OCI-LY7 (cell line): ENCODE data around the gene TNKS2. TPM values are rescaled to one million over a fixed set of nuclear protein-coding genes. Genes with fewer than 3 reads are reported as not detected.

Experiments
- BruUV-seq: library from RNA; stranded (reverse); fragments of 400-500 nt; replicated peaks from 2 replicates; lab custom pipeline; 2021; lab: Mats Ljungman, UMichigan
- CTCF ChIA-PET: fragments of 300-600 bp; sonication (Branson Sonifier 250); formaldehyde crosslinking; loops from one replicate; lab custom pipeline; 2022; ENCODE audit warnings: antibody characterized with exemption; ENCODE audit not compliant: unreplicated experiment; lab: Charles Lee
- POLR2A ChIA-PET: fragments of 300-600 bp; sonication (Branson Sonifier 250); formaldehyde crosslinking; loops from one replicate; lab custom pipeline; 2022; ENCODE audit warnings: antibody characterized with exemption; lab: Charles Lee
- DNase-seq: peaks from one replicate; pipeline ENCODE4 v3.0.0-alpha.2; 2015; ENCODE audit warnings: low spot score
- H2AFZ ChIP-seq: fragments of 200-600 bp; sonication (generic), shearing (Covaris generic); 2 replicates; pipeline ENCODE4 v1.6.1; 2014; ENCODE audit warnings: mild to moderate bottlenecking, antibody characterized with exemption, low read length, moderate library complexity
- H3K27ac ChIP-seq: fragments of 200-600 bp; sonication (generic); 2 replicates; pipeline ENCODE4 v1.5.1; 2014; ENCODE audit warnings: mixed run types, low read depth, mild to moderate bottlenecking, moderate library complexity, low read length, inconsistent platforms; ENCODE audit not compliant: poor library complexity, severe bottlenecking
- H3K36me3 ChIP-seq: fragments of 200-600 bp; sonication (generic); 2 replicates; pipeline ENCODE4 v1.6.1; 2014; ENCODE audit warnings: mild to moderate bottlenecking, antibody characterized with exemption, low read length, moderate library complexity, mixed read lengths; ENCODE audit not compliant: insufficient read depth
- H3K4me1 ChIP-seq: fragments of 200-600 bp; sonication (generic); 2 replicates; pipeline ENCODE4 v1.5.1; 2014; ENCODE audit warnings: mild to moderate bottlenecking, low read length; ENCODE audit not compliant: insufficient read depth, poor library complexity, severe bottlenecking
- H3K4me2 ChIP-seq: fragments of 200-600 bp; sonication (generic); 2 replicates; pipeline ENCODE4 v1.6.1; 2014; ENCODE audit warnings: mild to moderate bottlenecking, low read length
- H3K4me3 ChIP-seq: fragments of 200-600 bp; sonication (generic); 2 replicates; pipeline ENCODE4 v1.5.1; 2014; ENCODE audit warnings: mild to moderate bottlenecking, low read depth, low read length; ENCODE audit not compliant: poor library complexity, severe bottlenecking
- H3K79me2 ChIP-seq: fragments of 200-600 bp; sonication (generic); 2 replicates; pipeline ENCODE4 v1.6.1; 2016; ENCODE audit warnings: low read depth, mild to moderate bottlenecking, low read length, moderate library complexity, mixed read lengths; ENCODE audit not compliant: insufficient read depth
- H3K9me2 ChIP-seq: fragments of 200-600 bp; sonication (generic); 2 replicates; pipeline ENCODE4 v1.6.1; 2016; ENCODE audit warnings: mild to moderate bottlenecking, low read length, mixed read lengths; ENCODE audit not compliant: insufficient read depth
- H3K9me3 ChIP-seq: fragments of 200-600 bp; sonication (generic); 2 replicates; pipeline ENCODE4 v1.6.1; 2014; ENCODE audit warnings: mild to moderate bottlenecking, mixed run types, low read length, mixed read lengths
- H4K20me1 ChIP-seq: fragments of 200-600 bp; sonication (generic); 2 replicates; pipeline ENCODE4 v1.6.1; 2014; ENCODE audit warnings: mild to moderate bottlenecking, antibody characterized with exemption, low read length, moderate library complexity, mixed read lengths; ENCODE audit not compliant: insufficient read depth
- CTCF ChIP-seq: fragments of 200-600 bp; sonication (generic); conservative IDR thresholded peaks from 2 replicates; pipeline ENCODE4 v1.5.1; 2014; ENCODE audit warnings: mild to moderate bottlenecking, antibody characterized with exemption, low read length, moderate library complexity, mixed read lengths
- EZH2phosphoT487 ChIP-seq: fragments of 200-600 bp; sonication (generic); IDR thresholded peaks from 2 replicates; pipeline ENCODE4 v1.6.1; 2018; ENCODE audit warnings: low read depth, borderline replicate concordance, mild to moderate bottlenecking, mixed run types, antibody characterized with exemption, low read length, moderate library complexity, mixed read lengths
- intact Hi-C: fragments of 100-400 bp; cut with micrococcal nuclease; formaldehyde crosslinking; loops from one replicate; pipeline ENCODE4 v1.10.0; 2022; ENCODE audit not compliant: unreplicated experiment
- total RNA-seq, 2 experiments: library from RNA; depleted of rRNA in 1 of 2; stranded (reverse); fragments of >200 nt in 1 of 2; shearing (Covaris generic) in 1 of 2; gene quantifications; 2 replicates each; pipeline ENCODE4 v1.2.3, GENCODE V29; 2014 to 2022

Gene TNKS2
- total RNA-seq, 2 experiments from 2014 or later: 20.0 to 31.3 TPM

DNA sequence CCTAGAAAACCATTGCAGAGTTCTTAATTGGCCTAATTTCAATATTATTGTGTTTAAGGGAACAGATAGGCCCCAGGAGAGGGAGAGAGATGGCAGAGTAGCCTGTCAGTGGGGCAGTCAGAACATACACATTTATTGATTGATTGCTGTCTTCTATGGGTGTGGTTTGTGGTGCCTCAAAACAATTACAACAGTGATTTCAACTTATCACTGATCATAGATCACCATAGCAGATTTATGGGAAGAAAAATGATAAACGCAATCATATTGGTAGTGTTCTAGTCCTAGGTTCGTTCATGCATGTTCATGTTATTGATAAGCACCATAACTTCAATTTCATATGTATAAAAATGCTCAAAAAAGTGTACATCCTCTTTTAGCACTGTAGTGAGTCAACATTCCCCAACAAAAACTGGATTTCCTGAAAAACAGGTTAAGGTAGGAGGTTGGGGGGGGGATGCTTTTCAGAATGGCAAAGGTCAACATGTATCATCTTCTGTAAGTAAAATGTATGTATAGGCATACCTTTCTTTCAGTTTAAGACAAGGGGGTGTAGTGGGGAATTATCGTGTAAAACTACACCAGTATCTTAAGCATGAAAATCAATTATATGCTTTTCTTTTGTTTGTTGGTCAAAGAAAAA is 1.1 kb upstream of the TNKS2 start:
- H3K9me3 ChIP-seq: no peaks in the 10 kb centered on the region
- H3K27ac ChIP-seq: peak overlapping the region; percentile 84
- intact Hi-C loops: loop anchor here (5.0 to 10.0 kb wide), 4 partner anchors 345 to 922 kb away; partner anchors contain the start of gene RPP30
- BruUV-seq: no TSS peak
- peaks cover 24% of the 10 kb centered on the region for H4K20me1 ChIP-seq
- H3K4me3 ChIP-seq: peak overlapping the region; percentile 85
- no peaks in the 10 kb centered on the region for H3K9me2 ChIP-seq
- H3K36me3 ChIP-seq: peaks cover 26% of the 10 kb centered on the region
- CTCF ChIA-PET: no interaction called here
- no peak for TF ChIP-seq EZH2phosphoT487
- H3K79me2 ChIP-seq: peaks cover 47% of the 10 kb centered on the region
- DNase-seq: no peak
- peak overlapping the region; percentile 91 for H2AFZ ChIP-seq
- POLR2A ChIA-PET: interaction anchor here (0.6 to 1.6 kb wide), 9 partner anchors 8 to 213 kb away, joined by 3 to 11 read pairs (median 4); partner anchors contain the start of gene BTAF1
- peaks cover 33% of the 10 kb centered on the region for H3K4me1 ChIP-seq
- H3K4me2 ChIP-seq: peak overlapping the region; percentile 96

- peaks cover 33% of the 10 kb centered on the region for H3K4me1 ChIP-seq
- peak overlapping the region; percentile 96 for H3K4me2 ChIP-seq
- peak; percentile 70 for DNase-seq
- BruUV-seq: no TSS peak
- peak overlapping the region; percentile 84 for H3K27ac ChIP-seq
- peak overlapping the region; percentile 85 for H3K4me3 ChIP-seq
- H2AFZ ChIP-seq: peak overlapping the region; percentile 24; the same call in 1 of the 2 replicates
- CTCF ChIA-PET: interaction anchor here (0.6 kb wide), 1 partner anchor 1008 kb away, joined by 4 read pairs; no protein-coding TSS in a partner anchor
- intact Hi-C loops: loop anchor here (2.0 to 10.0 kb wide), 5 partner anchors 126 to 924 kb away; partner anchors contain the start of gene RPP30
- peaks cover 65% of the 10 kb centered on the region for H3K79me2 ChIP-seq
- POLR2A ChIA-PET: interaction anchor here (0.5 to 1.8 kb wide), 6 partner anchors 9 to 390 kb away, joined by 3 to 7 read pairs (median 4); partner anchors contain the start of gene BTAF1
- TF ChIP-seq EZH2phosphoT487: no peak
- TF ChIP-seq CTCF: no peak
- peaks cover 43% of the 10 kb centered on the region for H3K36me3 ChIP-seq
- H3K9me2 ChIP-seq: no peaks in the 10 kb centered on the region
- H4K20me1 ChIP-seq: peaks cover 24% of the 10 kb centered on the region
- H3K9me3 ChIP-seq: no peaks in the 10 kb centered on the region
Measured at GRCh38 chr10:91798649-91799611, 704 bp downstream of the TNKS2 start.

GRCh38 chr10:91799612-91799975 is 1.4 kb downstream of the TNKS2 start:
- Histone ChIP-seq H3K36me3 (peaks cover 50% of the 10 kb centered on the region), H2AFZ (no peak overlapping the region), H3K79me2 (peaks cover 71% of the 10 kb centered on the region), H4K20me1 (peaks cover 24% of the 10 kb centered on the region), H3K27ac (peak overlapping the region; percentile 84), H3K9me3 (no peaks in the 10 kb centered on the region), H3K4me2 (peak overlapping the region; percentile 96), H3K9me2 (no peaks in the 10 kb centered on the region), H3K4me3 (peak overlapping the region; percentile 85), H3K4me1 (peaks cover 33% of the 10 kb centered on the region)
- no peak for TF ChIP-seq EZH2phosphoT487
- TF ChIP-seq CTCF: no peak
- intact Hi-C loops: loop anchor here (2.0 to 10.0 kb wide), 5 partner anchors 125 to 925 kb away; partner anchors contain the start of gene RPP30
- no peak for DNase-seq
- CTCF ChIA-PET: no interaction called here
- POLR2A ChIA-PET: interaction anchor here (0.5 to 1.8 kb wide), 5 partner anchors 9 to 390 kb away, joined by 3 to 7 read pairs (median 4); partner anchors contain the start of gene BTAF1
- no TSS peak for BruUV-seq
